NT2/D1 (cell line): Measurements from ENCODE around the gene F5.

ENCODE experiments used
- YY1 ChIP-seq: IDR thresholded peaks from 2 replicates; pipeline ENCODE4 v1.6.1; 2011; ENCODE audit not compliant: insufficient read length, insufficient read depth
- ZNF274 ChIP-seq: IDR thresholded peaks from 2 replicates; pipeline ENCODE4 v1.6.1; 2011; ENCODE audit warnings: mild to moderate bottlenecking, low read depth, low read length

GRCh38 chr1:169514566-169515270, 71.6 kb downstream of the F5 start:
- no peak for TF ChIP-seq ZNF274
- no peak for TF ChIP-seq YY1
